Measurements from ENCODE around the gene GRM3.

Gene GRM3

GRCh38 chr7:86876146-86876545 is 232.4 kb downstream of the GRM3 start:
- no peak for DNase-seq (ENCODE audit: low read depth in 1 of 2, low spot score in 1 of 2)
- TF ChIP-seq CTCF (IDR thresholded peaks at IDR 0.05; ENCODE audit: insufficient read depth, low read length) (no peak), GABPA (IDR thresholded peaks at IDR 0.05; ENCODE audit: low read depth) (no peak), POLR2AphosphoS5 (IDR thresholded peaks at IDR 0.05; ENCODE audit: low read depth) (no peak), REST (IDR thresholded peaks at IDR 0.05; ENCODE audit: insufficient replicate concordance, low read depth) (no peak), SPI1 (IDR thresholded peaks at IDR 0.05; ENCODE audit: borderline replicate concordance, low read depth) (no peak)
- no peak overlapping the region for H3K27ac ChIP-seq (replicated peaks)
- no peak overlapping the region for H3K4me3 ChIP-seq (replicated peaks; ENCODE audit: insufficient read depth, low read length)
- no peaks in the 10 kb centered on the region for H3K27me3 ChIP-seq (ENCODE audit: insufficient read depth, poor library complexity, severe bottlenecking)

- DNase-seq (ENCODE audit: low read depth in 1 of 2, low spot score in 1 of 2): no peak
- TF ChIP-seq GABPA (IDR thresholded peaks at IDR 0.05; ENCODE audit: low read depth) (no peak), SPI1 (IDR thresholded peaks at IDR 0.05; ENCODE audit: borderline replicate concordance, low read depth) (no peak), CTCF (IDR thresholded peaks at IDR 0.05; ENCODE audit: insufficient read depth, low read length) (no peak), REST (IDR thresholded peaks at IDR 0.05; ENCODE audit: insufficient replicate concordance, low read depth) (no peak), POLR2AphosphoS5 (IDR thresholded peaks at IDR 0.05; ENCODE audit: low read depth) (no peak)
- Histone ChIP-seq H3K27ac (replicated peaks) (no peak overlapping the region), H3K4me3 (replicated peaks; ENCODE audit: insufficient read depth, low read length) (no peak overlapping the region), H3K27me3 (ENCODE audit: insufficient read depth, poor library complexity, severe bottlenecking) (no peaks in the 10 kb centered on the region)
Measured at GRCh38 chr7:86884152-86884551, 240.4 kb downstream of the GRM3 start.

- H3K27ac ChIP-seq (replicated peaks): no peak overlapping the region
- H3K27me3 ChIP-seq (ENCODE audit: insufficient read depth, poor library complexity, severe bottlenecking): no peaks in the 10 kb centered on the region
- TF ChIP-seq GABPA (IDR thresholded peaks at IDR 0.05; ENCODE audit: low read depth): no peak
- no peak for DNase-seq (ENCODE audit: low read depth in 1 of 2, low spot score in 1 of 2)
- H3K4me3 ChIP-seq (replicated peaks; ENCODE audit: insufficient read depth, low read length): no peak overlapping the region
Measured at GRCh38 chr7:86889501-86889900, 245.8 kb downstream of the GRM3 start.

- Histone ChIP-seq H3K27ac (replicated peaks) (no peak overlapping the region), H3K4me3 (replicated peaks; ENCODE audit: insufficient read depth, low read length) (no peak overlapping the region), H3K27me3 (ENCODE audit: insufficient read depth, poor library complexity, severe bottlenecking) (no peaks in the 10 kb centered on the region)
- TF ChIP-seq CTCF (IDR thresholded peaks at IDR 0.05; ENCODE audit: insufficient read depth, low read length): no peak
- no peak for TF ChIP-seq REST (IDR thresholded peaks at IDR 0.05; ENCODE audit: insufficient replicate concordance, low read depth)
- no peak for TF ChIP-seq GABPA (IDR thresholded peaks at IDR 0.05; ENCODE audit: low read depth)
- TF ChIP-seq POLR2AphosphoS5 (IDR thresholded peaks at IDR 0.05; ENCODE audit: low read depth): no peak
- TF ChIP-seq SPI1 (IDR thresholded peaks at IDR 0.05; ENCODE audit: borderline replicate concordance, low read depth): no peak
- DNase-seq (ENCODE audit: low read depth in 1 of 2, low spot score in 1 of 2): no peak
Measured at GRCh38 chr7:86898171-86898570, 254.5 kb downstream of the GRM3 start.
